Endometrial microvascular endothelial cells (primary cell): Measurements from ENCODE around the gene SOWAHD. TPM values are rescaled to one million over a fixed set of nuclear protein-coding genes. Genes with fewer than 3 reads are reported as not detected.

Source experiments
- in situ Hi-C: cut with HindIII; loops from 2 replicates; pipeline ENCODE4 v1.10.0; 2017; ENCODE audit warnings: low sequenced_read_pairs, low pct_unique_long_range_greater_than_20kb; ENCODE audit errors: inconsistent ontology term
- total RNA-seq: library from RNA; depleted of rRNA; stranded (reverse); fragments of >200 nt; gene quantifications from one replicate; pipeline ENCODE4 v1.2.3, GENCODE V29; 2015; ENCODE audit errors: inconsistent ontology term

SOWAHD gene
- total RNA-seq, 1 donor from 2014 or later, result not detected

DNA sequence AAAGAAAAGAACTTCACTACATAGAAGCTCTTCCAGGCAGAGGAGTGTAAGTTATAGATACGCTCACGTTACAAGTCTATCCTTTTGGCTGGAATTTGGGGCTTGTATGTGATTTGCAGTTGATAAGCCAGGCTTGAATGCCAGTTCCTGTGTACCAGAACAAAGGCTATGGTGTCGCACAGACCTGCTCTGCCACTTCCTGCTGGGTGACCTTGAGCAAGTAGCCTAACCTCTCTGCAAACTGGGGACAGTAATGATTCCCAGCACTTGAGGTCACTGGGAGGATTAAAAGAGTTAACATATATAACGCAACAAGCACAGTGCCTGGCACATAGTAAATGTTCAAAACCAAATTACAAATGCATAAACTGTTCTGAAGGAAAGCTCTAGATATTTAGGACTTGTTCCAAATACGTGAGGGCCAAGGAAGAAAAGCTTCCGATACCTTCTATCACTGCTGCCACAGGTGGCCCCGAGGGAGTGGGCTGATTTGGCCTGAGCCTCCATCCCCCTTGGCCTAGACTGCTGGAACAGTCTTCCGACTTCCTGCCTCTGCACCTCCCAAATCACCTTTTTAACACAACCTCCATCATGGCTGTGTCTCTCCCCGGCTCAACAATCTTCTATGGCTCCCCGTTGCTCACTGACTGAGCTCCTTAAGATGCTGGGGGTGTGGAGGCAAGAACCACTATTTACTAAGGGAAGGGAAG is 1.3 kb upstream of the SOWAHD start:
- in situ Hi-C loops, result loop anchor here (25.0 kb wide), 1 partner anchor 270 kb away; no protein-coding TSS in a partner anchor

DNA sequence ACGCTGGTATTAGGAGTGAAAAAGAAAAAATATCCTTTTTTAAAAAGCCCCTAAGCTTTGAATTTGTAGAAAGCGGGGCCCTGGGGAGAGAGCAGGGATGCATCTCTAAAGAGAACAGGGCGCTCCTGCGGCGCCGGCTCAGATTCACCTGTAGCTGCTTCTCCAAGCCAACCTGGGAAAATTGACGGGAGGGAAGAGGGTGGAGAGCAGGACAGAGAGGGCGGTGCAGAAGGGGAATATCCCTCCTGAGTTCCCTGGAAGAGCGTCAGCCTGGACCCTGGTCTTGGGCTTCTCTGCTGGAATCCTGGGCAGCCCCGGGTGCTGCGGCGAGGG is 776 bp upstream of the SOWAHD start:
- in situ Hi-C loops, result loop anchor here (25.0 kb wide), 1 partner anchor 270 kb away; no protein-coding TSS in a partner anchor

GRCh38 chrX:119758731-119759247 is 401 bp downstream of the SOWAHD start:
- in situ Hi-C loops, result loop anchor here (25.0 kb wide), 1 partner anchor 271 kb away; no protein-coding TSS in a partner anchor

- in situ Hi-C loops, result loop anchor here (25.0 kb wide), 1 partner anchor 272 kb away; no protein-coding TSS in a partner anchor
These were observed 919 bp downstream of the SOWAHD start for GRCh38 chrX:119759248-119759766.

GRCh38 chrX:119760026-119760877 is 1.9 kb downstream of the SOWAHD start:
- in situ Hi-C loops, result loop anchor here (25.0 kb wide), 1 partner anchor 273 kb away; no protein-coding TSS in a partner anchor

DNA sequence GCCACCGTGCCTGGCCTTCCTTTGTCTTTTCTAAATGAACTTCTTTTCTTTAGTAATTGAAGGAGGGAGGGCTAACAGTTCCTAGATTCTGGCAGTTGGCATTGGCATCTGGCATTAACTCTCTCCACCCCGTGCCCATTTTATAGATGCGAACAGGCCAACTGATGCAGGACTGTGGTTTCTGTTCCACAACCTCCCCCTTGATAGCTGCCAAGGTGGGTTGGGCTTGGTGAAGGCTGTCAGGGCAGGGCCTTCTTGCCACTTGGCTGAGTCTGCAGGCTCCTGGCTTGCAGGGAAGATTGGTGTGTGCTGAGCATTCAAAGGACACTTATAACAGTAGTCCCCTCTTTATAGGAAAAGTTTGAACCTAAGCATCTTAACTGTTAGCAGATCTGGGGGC is 4.3 kb downstream of the SOWAHD start:
- in situ Hi-C loops, result loop anchor here (25.0 kb wide), 1 partner anchor 275 kb away; no protein-coding TSS in a partner anchor

GRCh38 chrX:119763181-119763580 is 4.8 kb downstream of the SOWAHD start:
- in situ Hi-C loops, result loop anchor here (25.0 kb wide), 1 partner anchor 276 kb away; no protein-coding TSS in a partner anchor

DNA sequence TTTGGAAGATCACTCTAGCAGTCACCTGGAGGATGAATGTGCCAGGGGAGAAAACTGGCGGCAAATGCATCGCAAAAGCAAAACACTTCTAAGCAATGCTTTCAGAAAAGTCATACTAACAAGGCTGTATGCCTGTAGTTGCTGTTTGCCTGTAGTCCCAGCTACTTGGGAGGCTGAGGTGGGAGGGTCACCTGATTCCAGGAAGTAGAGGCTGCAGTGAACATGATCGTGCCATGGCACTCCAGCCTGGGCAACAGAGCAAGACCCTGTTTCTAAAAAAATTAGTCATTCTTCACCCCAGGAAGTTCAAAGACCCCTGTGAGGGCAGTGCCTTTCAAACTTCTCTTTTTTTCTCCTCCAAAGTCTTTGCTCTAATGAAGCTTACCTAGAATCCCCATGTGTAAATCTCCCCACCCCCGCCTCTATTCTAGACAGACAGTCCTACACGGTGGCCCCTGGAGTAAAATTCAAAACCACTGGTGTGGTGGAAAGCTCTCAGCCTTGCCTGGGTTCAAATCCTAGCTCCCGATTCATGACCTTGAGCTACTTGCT is 5.5 kb downstream of the SOWAHD start:
- in situ Hi-C loops, result loop anchor here (25.0 kb wide), 1 partner anchor 277 kb away; no protein-coding TSS in a partner anchor

DNA sequence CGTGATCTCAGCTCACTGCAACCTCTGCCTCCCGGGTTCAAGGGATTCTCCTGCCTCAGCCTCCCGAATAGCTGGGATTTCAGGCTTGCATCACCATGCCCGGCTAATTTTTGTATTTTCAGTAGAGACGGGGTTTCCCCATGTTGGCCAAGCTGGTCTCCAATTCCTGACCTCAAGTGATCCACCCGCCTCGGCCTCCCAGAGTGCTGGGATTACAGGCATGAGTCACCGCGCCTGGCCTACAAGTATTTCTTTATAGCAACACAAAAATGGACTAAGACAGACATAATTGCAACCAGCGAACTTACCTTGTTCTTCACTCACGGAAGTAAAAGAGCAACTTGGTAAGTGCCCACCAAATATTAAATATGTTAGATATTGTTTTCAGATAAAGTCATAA is 10.0 kb downstream of the SOWAHD start:
- in situ Hi-C loops, result loop anchor here (25.0 kb wide), 1 partner anchor 281 kb away; no protein-coding TSS in a partner anchor

DNA sequence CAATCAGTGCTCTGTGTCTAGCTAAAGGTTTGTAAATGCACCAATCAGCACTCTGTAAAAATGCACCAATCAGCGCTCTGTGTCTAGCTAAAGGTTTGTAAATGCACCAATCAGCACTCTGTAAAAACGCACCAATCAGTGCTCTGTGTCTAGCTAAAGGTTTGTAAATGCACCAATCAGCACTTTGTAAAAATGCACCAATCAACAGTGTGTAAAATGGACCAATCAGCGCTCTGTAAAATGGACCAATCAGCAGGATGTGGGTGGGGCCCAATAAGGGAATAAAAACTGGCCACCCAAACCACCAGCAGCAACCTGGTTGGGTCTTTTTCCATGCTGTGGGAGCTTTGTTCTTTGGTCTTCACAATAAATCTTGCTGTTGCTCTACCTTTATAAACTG is 11.0 kb downstream of the SOWAHD start:
- in situ Hi-C loops, result loop anchor here (25.0 kb wide), 1 partner anchor 282 kb away; no protein-coding TSS in a partner anchor

DNA sequence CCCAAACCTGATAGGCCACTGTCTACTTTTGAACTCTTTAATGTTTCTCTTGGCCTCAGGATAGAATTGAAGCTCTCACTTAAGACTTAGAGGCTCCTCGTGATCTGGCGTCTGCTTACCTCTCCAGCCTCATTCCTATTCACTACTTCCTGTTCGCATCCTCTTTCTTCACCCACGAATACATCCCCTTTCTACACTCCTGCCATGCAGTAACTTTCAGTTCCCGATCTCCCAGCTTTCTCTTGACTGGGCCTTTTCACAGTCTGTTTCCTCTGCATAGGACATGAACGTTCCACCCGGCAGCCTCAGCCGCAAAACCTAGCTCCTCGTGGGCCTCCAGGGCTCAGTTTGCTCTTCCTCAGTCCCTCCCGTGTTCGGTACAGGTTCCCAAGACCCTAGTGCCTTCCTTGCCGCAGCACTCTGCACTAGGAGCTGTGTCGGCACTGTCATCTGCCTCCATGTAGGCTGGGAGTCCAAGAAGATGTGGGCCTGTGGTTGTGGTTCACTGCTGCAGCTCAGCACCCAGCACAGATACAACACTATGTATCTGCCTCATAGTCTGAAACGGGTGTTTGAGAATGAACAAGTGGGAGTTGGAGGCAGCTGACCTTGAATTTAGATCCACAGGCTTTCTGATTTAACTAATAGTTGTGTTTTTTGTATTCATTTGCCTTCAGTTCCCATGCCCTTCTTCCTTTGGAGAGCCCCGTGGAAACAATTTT is 17.3 kb downstream of the SOWAHD start:
- in situ Hi-C loops, result no loop called here

DNA sequence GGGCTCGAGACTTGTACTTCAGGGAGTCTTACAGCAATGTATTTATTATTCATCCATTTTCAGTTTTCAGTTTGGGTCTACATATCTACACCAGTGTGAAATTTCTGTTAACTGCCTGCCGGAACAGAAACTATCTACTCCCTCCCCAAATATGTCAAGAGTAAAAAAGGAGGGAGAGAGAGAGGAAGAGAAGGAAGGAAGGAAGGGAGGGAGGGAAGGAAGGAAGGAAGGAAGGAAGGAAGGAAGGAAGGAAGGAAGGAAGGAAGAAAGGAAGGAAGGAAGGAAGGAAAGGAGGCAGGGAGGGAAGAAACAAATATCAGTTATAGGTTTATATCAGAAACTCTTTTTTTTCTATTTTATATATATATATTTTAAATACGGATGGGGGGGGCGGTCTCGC is 20.4 kb downstream of the SOWAHD start:
- in situ Hi-C loops, result no loop called here

GRCh38 chrX:119783026-119783425 is 24.6 kb downstream of the SOWAHD start:
- in situ Hi-C loops, result no loop called here

GRCh38 chrX:119784747-119785446 is 26.5 kb downstream of the SOWAHD start:
- in situ Hi-C loops, result no loop called here

- in situ Hi-C loops, result no loop called here
These were observed 32.6 kb downstream of the SOWAHD start for GRCh38 chrX:119790977-119791436.

- in situ Hi-C loops, result no loop called here
These were observed 33.2 kb downstream of the SOWAHD start, which contains the start of gene RPL39 for GRCh38 chrX:119791437-119792231. RPL39 (minus strand) TSS chrX:119791630; CDS start chrX:119791576, 54 bp downstream.
